MM.1S (cell line): ENCODE results near the gene PSMG2.

Source experiments
- DNase-seq: peaks from one replicate; pipeline ENCODE4 v3.0.0-alpha.2; 2015
- H2AFZ ChIP-seq: fragments of 300-600 bp; sonication (generic); 2 replicates; pipeline ENCODE4 v1.6.0; 2016; ENCODE audit warnings: antibody characterized with exemption, low read length
- H3F3A ChIP-seq: fragments of 300-600 bp; sonication (generic); 2 replicates; pipeline ENCODE4 v1.6.1; 2016; ENCODE audit warnings: mild to moderate bottlenecking, antibody characterized with exemption, low read length, moderate library complexity, mixed read lengths; ENCODE audit not compliant: insufficient read depth
- H3K27ac ChIP-seq: fragments of 300-600 bp; sonication (generic); 2 replicates; pipeline ENCODE4 v1.5.1; 2016; ENCODE audit warnings: mild to moderate bottlenecking, low read length
- H3K27me3 ChIP-seq: fragments of 300-600 bp; sonication (generic); replicated peaks from 2 replicates; pipeline ENCODE4 v1.6.0; 2016; ENCODE audit warnings: low read length; ENCODE audit not compliant: insufficient read depth
- H3K36me3 ChIP-seq: fragments of 300-600 bp; sonication (generic); replicated peaks from 2 replicates; pipeline ENCODE4 v1.6.1; 2016; ENCODE audit warnings: mild to moderate bottlenecking, low read length, mixed read lengths; ENCODE audit not compliant: insufficient read depth
- H3K4me1 ChIP-seq: fragments of 300-600 bp; sonication (generic); 2 replicates; pipeline ENCODE4 v1.6.1; 2016; ENCODE audit warnings: low read length, mixed read lengths
- H3K4me2 ChIP-seq: fragments of 300-600 bp; sonication (generic); 2 replicates; pipeline ENCODE4 v1.6.0; 2016; ENCODE audit warnings: low read depth, low read length
- H3K4me3 ChIP-seq: fragments of 300-600 bp; sonication (generic); 2 replicates; pipeline ENCODE4 v1.5.1; 2016; ENCODE audit warnings: low read length, mixed read lengths
- H3K79me2 ChIP-seq: fragments of 300-600 bp; sonication (generic); 2 replicates; pipeline ENCODE4 v1.6.1; 2016; ENCODE audit warnings: mixed run types, low read length, mixed read lengths
- H3K9ac ChIP-seq: fragments of 300-600 bp; sonication (generic); 2 replicates; pipeline ENCODE4 v1.6.1; 2016; ENCODE audit warnings: low read length, mixed read lengths
- H3K9me2 ChIP-seq: fragments of 300-600 bp; sonication (generic); replicated peaks from 2 replicates; pipeline ENCODE4 v1.6.1; 2016; ENCODE audit warnings: mild to moderate bottlenecking, low read length, mixed read lengths; ENCODE audit not compliant: insufficient read depth
- H3K9me3 ChIP-seq: fragments of 300-600 bp; sonication (generic); replicated peaks from 2 replicates; pipeline ENCODE4 v1.6.1; 2016; ENCODE audit warnings: mild to moderate bottlenecking, low read length, mixed read lengths; ENCODE audit not compliant: insufficient read depth
- H4K20me1 ChIP-seq: fragments of 300-600 bp; sonication (generic); 2 replicates; pipeline ENCODE4 v1.6.1; 2016; ENCODE audit warnings: mild to moderate bottlenecking, low read length, moderate library complexity, mixed read lengths; ENCODE audit not compliant: insufficient read depth
- CTCF ChIP-seq: fragments of 300-600 bp; sonication (generic); IDR thresholded peaks from 2 replicates; pipeline ENCODE4 v1.5.1; 2016; ENCODE audit warnings: antibody characterized with exemption, low read length, mixed read lengths
- EZH2 ChIP-seq: fragments of 300-600 bp; sonication (generic); optimal IDR thresholded peaks from 2 replicates; pipeline ENCODE3; 2017; ENCODE audit warnings: low read depth, mild to moderate bottlenecking, antibody characterized with exemption, low read length, mixed read lengths
- EZH2phosphoT487 ChIP-seq: fragments of 300-600 bp; sonication (generic); IDR thresholded peaks from 2 replicates; pipeline ENCODE4 v1.6.1; 2018; ENCODE audit warnings: antibody characterized with exemption, low read length

Gene PSMG2

GRCh38 chr18:12773369-12773768 is 70.5 kb downstream of the PSMG2 start:
- no peaks in the 10 kb centered on the region for H3K27me3 ChIP-seq
- no peaks in the 10 kb centered on the region for H3K36me3 ChIP-seq
- no peak overlapping the region for H2AFZ ChIP-seq
- no peak overlapping the region for H3K9ac ChIP-seq
- H4K20me1 ChIP-seq, result no peaks in the 10 kb centered on the region
- no peaks in the 10 kb centered on the region for H3K9me2 ChIP-seq
- no peak for TF ChIP-seq EZH2phosphoT487
- TF ChIP-seq EZH2, result no peak
- no peak for TF ChIP-seq CTCF
- no peak overlapping the region for H3K4me2 ChIP-seq
- no peaks in the 10 kb centered on the region for H3K4me1 ChIP-seq
- no peak for DNase-seq
- no peaks in the 10 kb centered on the region for H3F3A ChIP-seq
- H3K27ac ChIP-seq, result no peak overlapping the region
- no peaks in the 10 kb centered on the region for H3K79me2 ChIP-seq
- no peaks in the 10 kb centered on the region for H3K9me3 ChIP-seq
- no peak overlapping the region for H3K4me3 ChIP-seq

GRCh38 chr18:12774982-12775381 is 72.1 kb downstream of the PSMG2 start:
- Histone ChIP-seq H3K9me3 (no peaks in the 10 kb centered on the region), H2AFZ (no peak overlapping the region), H3K4me2 (no peak overlapping the region), H3K9me2 (no peaks in the 10 kb centered on the region), H3K4me3 (no peak overlapping the region), H3K36me3 (no peaks in the 10 kb centered on the region), H3F3A (no peaks in the 10 kb centered on the region), H4K20me1 (no peaks in the 10 kb centered on the region), H3K4me1 (no peaks in the 10 kb centered on the region), H3K79me2 (no peaks in the 10 kb centered on the region), H3K9ac (no peak overlapping the region), H3K27me3 (no peaks in the 10 kb centered on the region), H3K27ac (no peak overlapping the region)
- no peak for DNase-seq
- no peak for TF ChIP-seq EZH2phosphoT487
- no peak for TF ChIP-seq CTCF
- no peak for TF ChIP-seq EZH2
